Fibroblast of lung (primary cell): ENCODE data around the gene DPEP3. TPM values are rescaled to one million over a fixed set of nuclear protein-coding genes. Genes with fewer than 3 reads are reported as not detected.

Experiments used
- DNase-seq, 2 donors: peaks; one replicate each; pipeline versions ENCODE4 v3.0.0 to v3.0.0-alpha.2; 2010; ENCODE audit warnings: low read depth in 2 of 2
- H2AFZ ChIP-seq: 2 replicates; pipeline ENCODE4 v1.5.1; 2012; ENCODE audit warnings: low read length, control low read depth, inconsistent platforms
- H3K27ac ChIP-seq: 2 replicates; pipeline ENCODE4 v1.5.1; 2011; ENCODE audit warnings: low read length, control low read depth; ENCODE audit not compliant: insufficient read depth
- H3K27me3 ChIP-seq: 2 replicates; pipeline ENCODE4 v1.5.1; 2011; ENCODE audit warnings: mild to moderate bottlenecking, low read length; ENCODE audit not compliant: control insufficient read depth, insufficient read depth
- H3K36me3 ChIP-seq: 2 replicates; pipeline ENCODE4 v1.5.1; 2011; ENCODE audit warnings: low read length; ENCODE audit not compliant: control insufficient read depth, insufficient read depth
- H3K4me1 ChIP-seq: 2 replicates; pipeline ENCODE4 v1.5.1; 2011; ENCODE audit warnings: low read length; ENCODE audit not compliant: control insufficient read depth, insufficient read depth; ENCODE audit errors: extremely low read depth
- H3K4me2 ChIP-seq: 2 replicates; pipeline ENCODE4 v1.5.1; 2011; ENCODE audit warnings: low read length, control low read depth; ENCODE audit not compliant: insufficient read depth; ENCODE audit errors: extremely low read depth
- H3K4me3 ChIP-seq, 4 experiments: fragments of 200-600 bp in 1 of 4; sonication (generic) in 1 of 4; replicated peaks in 1 of 4; 2 replicates each; pipeline ENCODE4 v1.5.1; 2011 to 2016; ENCODE audit warnings: low read length in 4 of 4, low read depth in 3 of 4, mild to moderate bottlenecking in 3 of 4, control low read depth in 2 of 4, inconsistent platforms in 1 of 4, mixed read lengths in 1 of 4; ENCODE audit not compliant: insufficient read depth in 1 of 4; ENCODE audit errors: control extremely low read depth in 1 of 4
- H3K79me2 ChIP-seq: 2 replicates; pipeline ENCODE4 v1.5.1; 2012; ENCODE audit warnings: mild to moderate bottlenecking, low read length, inconsistent platforms; ENCODE audit not compliant: control insufficient read depth, insufficient read depth
- H3K9ac ChIP-seq: 2 replicates; pipeline ENCODE4 v1.5.1; 2011; ENCODE audit warnings: mild to moderate bottlenecking, low read length, control low read depth; ENCODE audit not compliant: insufficient read depth
- H3K9me3 ChIP-seq: 2 replicates; pipeline ENCODE4 v1.5.1; 2012; ENCODE audit warnings: low read depth, low read length; ENCODE audit not compliant: control insufficient read depth, insufficient read depth
- H4K20me1 ChIP-seq: 2 replicates; pipeline ENCODE4 v1.5.1; 2011; ENCODE audit warnings: low read length; ENCODE audit not compliant: control insufficient read depth, insufficient read depth; ENCODE audit errors: extremely low read depth
- EZH2 ChIP-seq: IDR thresholded peaks from 2 replicates; pipeline ENCODE4 v1.5.1; 2012; ENCODE audit warnings: low read length, control low read depth, mild to moderate bottlenecking; ENCODE audit errors: missing control alignments
- polyA plus RNA-seq, 2 donors: library from polyadenylated mRNA; depleted of rRNA in 1 of 2; stranded (reverse) in 1 of 2; unstranded in 1 of 2; fragments of >200 nt; gene quantifications; 2 replicates each; pipeline ENCODE4 v1.2.1, GENCODE V29; 2011 to 2012; ENCODE audit warnings: missing spikeins in 1 of 2
- total RNA-seq: library from RNA; depleted of rRNA; stranded (reverse); fragments of >200 nt; gene quantifications from 2 replicates; pipeline ENCODE4 v1.2.1, GENCODE V29; 2014
- TF ChIP-seq, protein P1 (sequence below), 2 donors: IDR thresholded peaks in 1 of 2; conservative IDR thresholded peaks in 1 of 2; 1 replicate in 1 of 2; 2 replicates in 1 of 2; pipeline ENCODE4 v1.5.1; 2011 to 2012; ENCODE audit warnings: low read length in 2 of 2, control low read depth in 1 of 2, inconsistent platforms in 1 of 2, low read depth in 1 of 2, mild to moderate bottlenecking in 1 of 2

DPEP3 gene
- total and polyA plus RNA-seq, 2 donors (not counting 1 experiment from before 2014, with no cell fraction given): not detected

DNA sequence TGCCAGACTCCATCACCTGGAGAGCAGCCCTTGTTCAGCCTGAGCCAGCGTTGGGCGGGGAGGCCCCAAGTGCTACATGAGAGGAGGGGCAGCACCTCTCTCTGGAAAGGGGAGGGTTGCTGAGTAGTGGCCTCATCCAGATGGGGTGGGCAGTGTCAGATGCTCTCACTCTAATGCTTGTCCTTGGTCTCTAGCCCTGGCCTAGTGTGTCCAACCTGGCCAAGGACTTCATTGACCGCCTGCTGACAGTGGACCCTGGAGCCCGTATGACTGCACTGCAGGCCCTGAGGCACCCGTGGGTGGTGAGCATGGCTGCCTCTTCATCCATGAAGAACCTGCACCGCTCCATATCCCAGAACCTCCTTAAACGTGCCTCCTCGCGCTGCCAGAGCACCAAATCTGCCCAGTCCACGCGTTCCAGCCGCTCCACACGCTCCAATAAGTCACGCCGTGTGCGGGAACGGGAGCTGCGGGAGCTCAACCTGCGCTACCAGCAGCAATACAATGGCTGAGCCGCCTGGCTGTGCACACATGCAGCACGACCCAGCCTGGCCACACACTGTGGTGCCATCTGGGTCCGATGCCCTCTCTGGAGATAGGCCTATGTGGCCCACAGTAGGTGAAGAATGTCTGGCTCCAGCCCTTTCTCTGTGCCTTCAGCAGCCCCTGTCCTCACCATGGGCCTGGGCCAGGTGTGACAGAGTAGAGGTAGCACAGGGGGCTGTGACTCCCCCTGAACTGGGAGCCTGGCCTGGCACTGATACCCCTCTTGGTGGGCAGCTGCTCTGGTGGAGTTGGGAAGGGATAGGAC is 53.0 kb downstream of the DPEP3 start:
- Histone ChIP-seq H3K79me2 (no peaks in the 10 kb centered on the region), H3K4me1 (no peaks in the 10 kb centered on the region), H3K9ac (no peak overlapping the region), H2AFZ (no peak overlapping the region), H3K4me3 (no peak overlapping the region), H3K9me3 (no peaks in the 10 kb centered on the region), H3K27me3 (no peaks in the 10 kb centered on the region), H3K36me3 (peaks cover 13% of the 10 kb centered on the region), H4K20me1 (no peaks in the 10 kb centered on the region), H3K27ac (no peak overlapping the region), H3K4me2 (no peak overlapping the region)
- no peak for DNase-seq
- TF ChIP-seq EZH2: no peak
- TF ChIP-seq, protein P1, sequence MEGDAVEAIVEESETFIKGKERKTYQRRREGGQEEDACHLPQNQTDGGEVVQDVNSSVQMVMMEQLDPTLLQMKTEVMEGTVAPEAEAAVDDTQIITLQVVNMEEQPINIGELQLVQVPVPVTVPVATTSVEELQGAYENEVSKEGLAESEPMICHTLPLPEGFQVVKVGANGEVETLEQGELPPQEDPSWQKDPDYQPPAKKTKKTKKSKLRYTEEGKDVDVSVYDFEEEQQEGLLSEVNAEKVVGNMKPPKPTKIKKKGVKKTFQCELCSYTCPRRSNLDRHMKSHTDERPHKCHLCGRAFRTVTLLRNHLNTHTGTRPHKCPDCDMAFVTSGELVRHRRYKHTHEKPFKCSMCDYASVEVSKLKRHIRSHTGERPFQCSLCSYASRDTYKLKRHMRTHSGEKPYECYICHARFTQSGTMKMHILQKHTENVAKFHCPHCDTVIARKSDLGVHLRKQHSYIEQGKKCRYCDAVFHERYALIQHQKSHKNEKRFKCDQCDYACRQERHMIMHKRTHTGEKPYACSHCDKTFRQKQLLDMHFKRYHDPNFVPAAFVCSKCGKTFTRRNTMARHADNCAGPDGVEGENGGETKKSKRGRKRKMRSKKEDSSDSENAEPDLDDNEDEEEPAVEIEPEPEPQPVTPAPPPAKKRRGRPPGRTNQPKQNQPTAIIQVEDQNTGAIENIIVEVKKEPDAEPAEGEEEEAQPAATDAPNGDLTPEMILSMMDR (conservative IDR thresholded peaks at IDR 0.05 in 1 of 2, IDR thresholded peaks at IDR 0.05 in 1 of 2; ENCODE audit: low read depth in 1 of 2, low read length in 2 of 2): no peak

DNA sequence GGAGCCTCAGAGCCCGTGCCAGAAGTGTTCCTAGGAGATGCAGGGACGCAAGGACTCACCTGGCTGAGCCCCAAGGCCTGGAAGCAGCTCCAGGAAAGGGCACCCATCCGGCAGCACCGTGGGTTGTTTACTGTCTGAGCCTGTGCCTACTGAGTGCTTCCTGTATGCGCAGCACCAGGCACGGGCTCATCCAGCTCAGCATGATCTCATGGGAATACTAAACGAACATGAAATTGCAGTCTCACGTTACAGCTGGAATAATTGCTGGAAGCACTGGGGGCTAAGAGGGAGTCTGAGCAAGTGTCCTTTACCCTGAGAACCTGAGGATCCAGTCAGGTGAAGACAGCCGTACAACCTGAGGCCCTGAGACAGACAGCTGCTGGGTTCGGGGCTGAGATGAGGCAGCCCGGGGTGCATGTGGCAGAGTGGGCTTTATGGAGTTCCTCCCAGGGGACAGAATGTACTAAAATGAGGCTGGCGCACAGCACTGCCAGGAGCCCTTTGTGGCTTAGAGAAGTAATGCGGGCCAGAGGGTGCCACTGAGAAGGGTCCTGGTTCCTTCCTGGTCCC is 54.0 kb downstream of the DPEP3 start:
- Histone ChIP-seq H3K79me2 (no peaks in the 10 kb centered on the region), H4K20me1 (no peaks in the 10 kb centered on the region), H2AFZ (no peak overlapping the region), H3K36me3 (peaks cover 9% of the 10 kb centered on the region), H3K9me3 (no peaks in the 10 kb centered on the region), H3K4me1 (no peaks in the 10 kb centered on the region), H3K27ac (no peak overlapping the region), H3K4me2 (no peak overlapping the region), H3K9ac (no peak overlapping the region), H3K27me3 (no peaks in the 10 kb centered on the region), H3K4me3 (no peak overlapping the region)
- no peak for DNase-seq
- no peak for TF ChIP-seq EZH2
- TF ChIP-seq, protein P1 (conservative IDR thresholded peaks at IDR 0.05 in 1 of 2, IDR thresholded peaks at IDR 0.05 in 1 of 2; ENCODE audit: low read depth in 1 of 2, low read length in 2 of 2): peak in 1 of 2 donors; percentile 14

Other genes with a start within 250 kb of the DPEP3 start
- gene RANBP10, start 173.9 kb downstream of the DPEP3 start, total RNA-seq: 3.9 and 4.6 TPM in 2 replicates
- 7.1 and 8.9 TPM in 2 replicates for gene RANBP10, start 173.9 kb downstream of the DPEP3 start, polyA plus RNA-seq
- gene TSNAXIP1, start 173.6 kb downstream of the DPEP3 start, total RNA-seq: 1.2 and 1.5 TPM in 2 replicates
- gene TSNAXIP1, start 173.6 kb downstream of the DPEP3 start, polyA plus RNA-seq: 0.30 and 0.45 TPM in 2 replicates
- 37.7 and 42.9 TPM in 2 replicates for gene THAP11, start 138.2 kb downstream of the DPEP3 start, total RNA-seq
- gene THAP11, start 138.2 kb downstream of the DPEP3 start, polyA plus RNA-seq: 15.8 and 16.0 TPM in 2 replicates
- gene NUTF2, start 133.6 kb downstream of the DPEP3 start, total RNA-seq: 127 TPM in 2 replicates
- gene NUTF2, start 133.6 kb downstream of the DPEP3 start, polyA plus RNA-seq: 310 and 410 TPM in 2 replicates
- 15.4 and 23.1 TPM in 2 replicates for gene CENPT, start 132.8 kb downstream of the DPEP3 start, total RNA-seq
- gene CENPT, start 132.8 kb downstream of the DPEP3 start, polyA plus RNA-seq: 30.2 and 40.2 TPM in 2 replicates
- gene EDC4, start 107.4 kb downstream of the DPEP3 start, total RNA-seq: 38.0 and 49.4 TPM in 2 replicates
- gene EDC4, start 107.4 kb downstream of the DPEP3 start, polyA plus RNA-seq: 27.4 and 35.0 TPM in 2 replicates
- gene NRN1L, start 95.6 kb downstream of the DPEP3 start, total RNA-seq: 0.17 TPM in 1 of 2 replicates, not detected in the other
- 0.09 and 0.10 TPM in 2 replicates for gene NRN1L, start 95.6 kb downstream of the DPEP3 start, polyA plus RNA-seq
- gene PSKH1, start 87.2 kb downstream of the DPEP3 start, total RNA-seq: 11.8 and 13.4 TPM in 2 replicates
- 14.2 and 15.4 TPM in 2 replicates for gene PSKH1, start 87.2 kb downstream of the DPEP3 start, polyA plus RNA-seq
- gene CTRL, start 48.6 kb downstream of the DPEP3 start, total RNA-seq: 0.26 and 0.33 TPM in 2 replicates
- 0.14 and 0.53 TPM in 2 replicates for gene CTRL, start 48.6 kb downstream of the DPEP3 start, polyA plus RNA-seq
- 53.2 and 66.9 TPM in 2 replicates for gene PSMB10, start 43.6 kb downstream of the DPEP3 start, total RNA-seq
- 18.1 and 21.7 TPM in 2 replicates for gene PSMB10, start 43.6 kb downstream of the DPEP3 start, polyA plus RNA-seq
- 3.3 and 6.4 TPM in 2 replicates for gene LCAT, start 36.4 kb downstream of the DPEP3 start, total RNA-seq
- 4.5 and 5.8 TPM in 2 replicates for gene LCAT, start 36.4 kb downstream of the DPEP3 start, polyA plus RNA-seq
- gene SLC12A4, start 11.9 kb downstream of the DPEP3 start, total RNA-seq: 60.4 and 120 TPM in 2 replicates
- 41.4 and 42.2 TPM in 2 replicates for gene SLC12A4, start 11.9 kb downstream of the DPEP3 start, polyA plus RNA-seq
- gene DPEP2, start 19.0 kb upstream of the DPEP3 start, total RNA-seq: not detected in 2 replicates
- gene DPEP2, start 19.0 kb upstream of the DPEP3 start, polyA plus RNA-seq: not detected in 2 replicates
- not detected in 2 replicates for gene DPEP2NB, start 35.4 kb upstream of the DPEP3 start, total RNA-seq
- gene DPEP2NB, start 35.4 kb upstream of the DPEP3 start, polyA plus RNA-seq: not detected in 2 replicates
- 10.7 and 12.3 TPM in 2 replicates for gene DDX28, start 42.7 kb upstream of the DPEP3 start, total RNA-seq
- 5.3 and 8.6 TPM in 2 replicates for gene DDX28, start 42.7 kb upstream of the DPEP3 start, polyA plus RNA-seq
- gene DUS2, start 42.8 kb upstream of the DPEP3 start, total RNA-seq: 12.3 and 16.8 TPM in 2 replicates
- gene DUS2, start 42.8 kb upstream of the DPEP3 start, polyA plus RNA-seq: 10.2 and 15.5 TPM in 2 replicates
- 10.6 and 11.0 TPM in 2 replicates for gene NFATC3, start 104.9 kb upstream of the DPEP3 start, total RNA-seq
- gene NFATC3, start 104.9 kb upstream of the DPEP3 start, polyA plus RNA-seq: 9.6 and 10.1 TPM in 2 replicates